HEK293T (cell line): ENCODE results near the gene LMLN.

ENCODE experiments used
- CTCF ChIA-PET: fragments of 350-600 bp; formaldehyde crosslinking; extraction: SDS; loops from one replicate; lab custom pipeline; 2021; ENCODE audit warnings: antibody characterized with exemption, inconsistent platforms; lab: Yijun Ruan, JAX
- POLR2A ChIA-PET: fragments of 350-600 bp; formaldehyde crosslinking; extraction: SDS; loops from one replicate; lab custom pipeline; 2020; ENCODE audit warnings: antibody characterized with exemption, inconsistent platforms; lab: Yijun Ruan, JAX
- DNase-seq: peaks from one replicate; pipeline ENCODE4 v3.0.0; 2012; ENCODE audit warnings: mixed read lengths; ENCODE audit errors: extremely low spot score
- ARNT ChIP-seq: fragments of 450-650 bp; IDR thresholded peaks from 2 replicates; pipeline ENCODE4 v1.6.1; 2017; ENCODE audit warnings: mild to moderate bottlenecking
- BHLHE40 ChIP-seq: fragments of 450-650 bp; IDR thresholded peaks from 2 replicates; pipeline ENCODE4 v1.6.1; 2016; ENCODE audit warnings: mild to moderate bottlenecking, moderate library complexity, borderline replicate concordance
- CTBP1 ChIP-seq: fragments of 450-650 bp; IDR thresholded peaks from 2 replicates; pipeline ENCODE4 v1.6.1; 2016; ENCODE audit warnings: borderline replicate concordance
- ELF4 ChIP-seq: fragments of 450-650 bp; IDR thresholded peaks from 2 replicates; pipeline ENCODE4 v1.6.1; 2017; ENCODE audit warnings: antibody characterized with exemption
- FOXA1 ChIP-seq: fragments of 450-650 bp; IDR thresholded peaks from 2 replicates; pipeline ENCODE4 v1.6.1; 2016; ENCODE audit warnings: mild to moderate bottlenecking
- FOXK2 ChIP-seq: fragments of 450-650 bp; IDR thresholded peaks from 2 replicates; pipeline ENCODE4 v1.6.1; 2016; ENCODE audit warnings: mild to moderate bottlenecking
- FOXM1 ChIP-seq: fragments of 450-650 bp; IDR thresholded peaks from 2 replicates; pipeline ENCODE4 v1.6.1; 2017; ENCODE audit warnings: mild to moderate bottlenecking, borderline replicate concordance
- HDGF ChIP-seq: fragments of 450-650 bp; IDR thresholded peaks from 2 replicates; pipeline ENCODE4 v1.6.1; 2017; ENCODE audit warnings: antibody characterized with exemption, borderline replicate concordance
- L3MBTL2 ChIP-seq: fragments of 450-650 bp; conservative IDR thresholded peaks from 2 replicates; pipeline ENCODE4 v1.6.1; 2016; ENCODE audit warnings: mild to moderate bottlenecking
- LEF1 ChIP-seq: fragments of 450-650 bp; IDR thresholded peaks from 2 replicates; pipeline ENCODE4 v1.6.1; 2017; ENCODE audit warnings: mild to moderate bottlenecking, borderline replicate concordance
- NFRKB ChIP-seq: fragments of 450-650 bp; IDR thresholded peaks from 2 replicates; pipeline ENCODE4 v1.6.1; 2016; ENCODE audit warnings: mild to moderate bottlenecking, moderate library complexity
- PKNOX1 ChIP-seq: fragments of 450-650 bp; IDR thresholded peaks from 2 replicates; pipeline ENCODE4 v1.6.1; 2016
- SP1 ChIP-seq: fragments of 450-650 bp; IDR thresholded peaks from 2 replicates; pipeline ENCODE4 v1.6.1; 2017
- SUZ12 ChIP-seq: fragments of 450-650 bp; IDR thresholded peaks from 2 replicates; pipeline ENCODE4 v1.6.1; 2016; ENCODE audit warnings: mild to moderate bottlenecking
- TARDBP ChIP-seq: fragments of 450-650 bp; IDR thresholded peaks from 2 replicates; pipeline ENCODE4 v1.6.1; 2016
- ZNF384 ChIP-seq: fragments of 450-650 bp; IDR thresholded peaks from 2 replicates; pipeline ENCODE4 v1.6.1; 2016

LMLN gene

DNA sequence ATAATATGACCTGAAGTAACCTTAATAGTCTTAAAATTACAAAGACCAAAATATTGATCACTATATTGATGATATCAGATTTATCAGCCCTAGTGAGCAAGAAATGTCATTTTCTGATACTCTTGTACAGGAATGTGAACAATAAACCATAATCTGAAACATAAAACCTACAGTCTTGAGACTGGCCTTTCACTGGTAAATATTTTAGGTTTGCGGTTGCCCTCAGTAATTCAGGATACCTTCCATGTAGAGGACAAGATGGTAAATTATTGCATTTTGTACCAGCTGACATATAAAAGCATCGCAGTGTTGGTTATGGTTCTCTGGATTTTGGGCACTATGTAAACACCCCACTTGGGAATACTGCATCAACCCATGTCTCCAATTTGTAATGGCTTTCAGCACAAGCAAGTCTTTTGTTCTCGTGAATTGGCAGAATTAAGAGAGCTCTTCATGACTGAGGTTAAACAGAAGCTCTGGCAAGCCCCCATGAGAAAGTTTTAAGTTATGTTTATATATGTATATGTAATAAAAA lies 128.5 kb downstream of the LMLN start:
- ChIA-PET POLR2A (no interaction called here), CTCF (no interaction called here)
- TF ChIP-seq LEF1 = no peak
- TF ChIP-seq CTBP1 = no peak
- TF ChIP-seq HDGF = no peak
- no peak for TF ChIP-seq SUZ12
- no peak for TF ChIP-seq PKNOX1
- TF ChIP-seq FOXK2 = no peak
- no peak for TF ChIP-seq SP1
- no peak for TF ChIP-seq NFRKB
- no peak for TF ChIP-seq ELF4
- TF ChIP-seq FOXM1 = no peak
- no peak for TF ChIP-seq ZNF384
- TF ChIP-seq TARDBP = no peak
- no peak for TF ChIP-seq L3MBTL2
- no peak for TF ChIP-seq ARNT
- no peak for TF ChIP-seq FOXA1
- no peak for TF ChIP-seq BHLHE40
- no peak for DNase-seq

DNA sequence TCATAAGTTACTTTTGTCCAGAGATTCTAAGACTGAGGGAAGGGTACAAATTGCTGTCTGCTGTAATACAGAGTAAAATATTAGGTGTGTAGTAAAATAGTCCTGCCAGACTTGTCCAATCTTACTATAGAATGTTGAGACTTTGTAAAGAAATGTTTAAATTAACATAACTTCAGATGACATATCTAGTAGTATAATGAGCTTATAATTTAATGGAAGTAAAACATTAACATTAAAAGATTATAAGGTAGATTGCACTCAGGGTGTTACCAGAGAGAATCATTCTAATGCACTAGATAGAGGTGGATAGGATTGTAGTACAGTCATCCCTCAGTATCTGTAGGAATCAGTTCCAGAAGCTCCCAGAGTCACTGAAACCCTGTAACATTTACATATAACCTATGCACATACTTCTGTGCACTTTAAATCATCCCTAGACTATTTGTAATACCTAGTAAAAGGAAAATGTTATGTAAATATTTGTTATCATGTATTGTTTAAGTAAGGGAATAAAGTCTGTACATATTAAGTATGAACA lies 130.8 kb downstream of the LMLN start:
- no peak for TF ChIP-seq SP1
- no peak for TF ChIP-seq NFRKB
- no peak for TF ChIP-seq TARDBP
- DNase-seq = no peak
- ChIA-PET POLR2A (interaction anchor here (1.0 kb wide), 1 partner anchor 10 kb away, joined by 3 read pairs; no protein-coding TSS in a partner anchor), CTCF (no interaction called here)

- TF ChIP-seq FOXK2 (no peak), ARNT (no peak), BHLHE40 (no peak), NFRKB (no peak), FOXM1 (no peak), HDGF (no peak), PKNOX1 (no peak), ELF4 (no peak), ZNF384 (no peak), TARDBP (no peak), SUZ12 (no peak), L3MBTL2 (no peak), LEF1 (no peak), FOXA1 (no peak), CTBP1 (no peak), SP1 (no peak)
- POLR2A ChIA-PET = no interaction called here
- no peak for DNase-seq
- CTCF ChIA-PET = no interaction called here
These were observed 132.3 kb downstream of the LMLN start for GRCh38 chr3:198092276-198092675.

GRCh38 chr3:198093112-198093679 lies 133.2 kb downstream of the LMLN start:
- TF ChIP-seq NFRKB (no peak), BHLHE40 (no peak), SUZ12 (no peak), PKNOX1 (no peak), FOXM1 (no peak), TARDBP (no peak), CTBP1 (no peak), ELF4 (no peak), FOXK2 (no peak), ARNT (no peak), L3MBTL2 (no peak), ZNF384 (no peak), HDGF (no peak)
- CTCF ChIA-PET = no interaction called here
- no peak for DNase-seq
- POLR2A ChIA-PET = no interaction called here
